HG03558 (cell line): ENCODE results near the gene NEGR1.

ENCODE experiments used
- ATAC-seq: cut with Tn5 transposase; IDR thresholded peaks from one replicate; pipeline ENCODE4 v1.9.1; 2021; ENCODE audit warnings: moderate number of reproducible peaks; ENCODE audit not compliant: unreplicated experiment; ENCODE audit errors: extremely low read depth

The NEGR1 gene

DNA sequence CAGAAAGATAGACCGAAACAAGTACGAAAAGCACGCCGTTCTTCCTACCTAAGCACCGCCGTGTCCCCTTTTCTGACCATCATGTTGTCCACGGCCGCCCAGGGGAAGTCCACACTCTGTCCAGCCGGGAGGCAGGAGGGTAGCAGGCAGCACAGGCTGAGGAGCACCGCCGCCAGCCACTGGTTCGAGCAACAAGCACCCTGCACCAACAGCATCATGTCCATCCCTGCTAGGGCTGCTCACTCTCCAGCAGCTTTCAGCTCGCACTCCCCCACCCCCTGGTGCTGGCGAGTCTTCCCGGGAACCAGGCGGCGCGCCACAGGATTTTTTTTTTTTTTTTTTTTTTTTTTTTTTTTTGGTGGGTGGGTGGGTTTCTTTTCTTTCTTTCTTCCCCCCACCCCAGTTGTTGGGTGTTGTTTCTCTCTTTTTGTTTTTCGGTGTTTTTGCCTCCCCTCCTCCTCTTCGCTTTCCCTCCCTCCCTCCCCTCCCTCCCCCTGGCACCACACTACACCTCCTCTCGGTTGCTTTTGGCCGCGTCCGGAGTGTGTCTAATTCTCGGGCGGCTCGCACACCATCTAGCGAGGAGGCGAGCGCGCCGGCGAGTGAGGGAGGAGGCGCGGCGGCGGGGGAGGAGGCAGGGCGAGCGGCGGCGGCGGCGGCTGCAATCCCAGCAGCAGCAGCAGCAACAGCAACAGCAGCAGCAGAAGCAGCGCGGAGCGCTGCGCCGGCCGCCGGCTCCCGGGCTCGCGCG, at the start of gene NEGR1:
NEGR1 (minus strand) TSS at position 269 of the 751 bp plus-strand sequence.
- no peak for ATAC-seq

DNA sequence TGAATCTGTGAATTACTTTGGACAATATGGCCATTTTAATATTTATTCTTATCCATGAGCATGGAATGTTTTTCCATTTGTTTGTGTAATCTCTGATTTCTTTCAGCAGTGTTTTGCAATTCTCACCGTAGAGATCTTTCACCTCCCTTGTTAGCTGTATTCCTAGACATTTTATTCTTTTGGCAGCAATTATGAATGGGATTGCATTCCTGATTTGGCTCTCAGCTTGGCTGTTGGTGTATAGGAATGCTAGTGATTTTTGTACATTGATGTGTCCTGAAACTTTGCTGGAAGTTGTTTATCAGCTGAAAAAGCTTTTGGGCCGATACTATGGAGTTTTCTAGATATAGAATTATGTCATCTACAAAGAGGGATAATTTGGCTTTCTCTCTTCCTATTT, 44.2 kb upstream of the NEGR1 start:
- ATAC-seq = no peak

DNA sequence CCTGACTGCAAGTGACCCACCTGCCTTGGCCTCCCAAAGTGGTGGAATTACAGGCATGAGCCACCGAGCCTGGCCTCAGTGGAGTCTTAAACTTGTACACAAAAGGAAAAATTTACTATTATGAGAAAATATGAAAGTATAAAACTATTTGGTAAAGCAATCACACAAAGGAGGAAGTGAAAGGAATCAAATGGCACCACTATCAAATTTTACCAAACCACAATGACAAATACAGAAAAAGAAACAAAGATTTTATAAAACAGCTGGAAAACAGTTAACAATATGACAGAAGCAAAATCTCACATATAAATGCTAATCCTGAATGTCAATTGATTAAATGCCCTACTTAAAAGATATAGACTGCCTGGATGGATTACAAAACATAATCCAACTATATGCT, 42.1 kb upstream of the NEGR1 start:
- no peak for ATAC-seq

DNA sequence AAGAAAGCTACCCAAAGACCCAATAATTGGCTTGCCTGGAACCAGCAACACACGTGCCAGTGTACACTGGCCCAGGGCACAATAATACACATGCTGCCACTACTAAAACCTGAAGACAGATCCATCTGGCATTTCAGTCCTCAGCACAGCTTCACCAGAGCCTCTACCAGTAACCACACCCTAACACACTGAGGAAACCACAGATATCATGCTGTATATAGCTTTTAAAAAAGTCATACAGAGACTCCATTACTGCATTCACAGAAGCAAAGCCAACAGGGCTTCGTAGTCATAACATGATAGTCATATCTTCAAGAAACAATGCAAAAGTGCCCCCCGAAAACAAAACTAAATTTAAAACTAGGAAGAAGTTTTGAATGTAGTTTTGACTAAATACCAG, 40.6 kb upstream of the NEGR1 start:
- ATAC-seq = no peak

DNA sequence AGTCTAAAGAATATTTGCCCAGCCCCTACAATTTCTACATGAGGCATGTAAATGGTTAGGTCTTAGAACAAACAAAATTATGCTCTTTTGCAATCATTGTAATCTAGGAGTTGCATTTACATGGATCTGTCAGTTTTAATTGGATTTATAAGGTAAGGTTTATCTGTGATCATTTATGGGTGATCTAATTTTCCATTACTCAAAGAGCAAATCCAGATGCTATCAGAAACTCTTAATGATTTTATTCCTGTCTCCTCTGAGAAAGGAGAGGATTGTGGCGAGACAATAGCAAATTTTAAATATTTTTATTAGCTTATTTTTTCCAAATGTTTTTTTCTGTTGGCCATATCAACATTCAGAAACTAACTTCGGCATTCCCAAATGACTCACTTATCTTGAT, 14.2 kb upstream of the NEGR1 start:
- ATAC-seq = no peak

DNA sequence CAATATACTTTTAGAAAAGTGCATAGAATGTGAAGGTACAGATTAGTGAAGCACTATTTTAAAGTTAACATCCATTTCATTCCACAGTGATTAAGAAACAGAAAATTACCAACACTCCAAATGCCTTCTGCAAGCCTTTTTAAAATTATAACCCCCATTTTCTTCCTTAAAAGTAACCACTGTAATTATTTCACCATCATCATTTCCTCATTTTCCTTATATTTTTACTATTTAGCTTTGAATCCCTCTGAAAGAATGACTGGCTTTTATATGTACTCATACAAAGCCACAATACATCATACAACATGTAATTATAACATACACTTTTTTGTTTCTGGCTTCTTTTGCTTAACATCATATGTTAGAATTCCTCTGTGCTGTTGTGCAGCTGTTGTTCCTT, 6.5 kb upstream of the NEGR1 start:
- ATAC-seq = no peak

DNA sequence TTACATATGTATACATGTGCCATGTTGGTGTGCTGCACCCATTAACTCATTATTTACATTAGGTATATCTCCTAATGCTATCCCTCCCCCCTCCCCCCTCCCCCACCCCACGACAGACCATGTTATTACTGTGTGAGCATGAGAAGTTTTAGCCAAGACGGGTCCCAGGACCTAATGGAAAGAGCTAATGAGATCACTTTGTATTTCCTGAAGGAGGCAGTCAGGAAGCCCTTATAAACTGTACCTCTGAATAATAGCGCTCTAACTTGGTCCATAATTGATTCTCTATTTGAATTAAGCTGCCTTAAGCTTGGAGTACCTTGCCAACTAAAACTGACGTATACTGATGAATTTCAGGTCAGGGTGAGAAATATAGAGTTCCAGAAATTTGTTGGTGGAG, 4.1 kb upstream of the NEGR1 start:
- ATAC-seq = no peak

DNA sequence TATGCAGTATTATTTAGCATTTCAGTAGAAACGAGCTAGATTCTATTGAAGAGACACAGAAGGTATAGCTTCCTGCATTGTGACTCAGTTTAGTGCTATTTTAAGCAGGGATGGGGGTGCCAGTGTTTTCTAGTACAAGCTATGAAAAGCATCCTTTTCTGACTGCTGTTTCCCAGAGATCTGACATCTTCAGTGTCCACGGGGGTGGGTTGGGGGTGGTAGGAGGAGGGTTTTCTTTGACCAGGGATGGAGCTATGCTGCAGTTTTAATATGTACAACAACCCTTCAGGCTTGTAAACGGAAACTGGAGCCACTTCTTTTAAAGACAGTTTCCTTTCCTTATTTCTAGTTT, 2.7 kb upstream of the NEGR1 start:
- no peak for ATAC-seq

DNA sequence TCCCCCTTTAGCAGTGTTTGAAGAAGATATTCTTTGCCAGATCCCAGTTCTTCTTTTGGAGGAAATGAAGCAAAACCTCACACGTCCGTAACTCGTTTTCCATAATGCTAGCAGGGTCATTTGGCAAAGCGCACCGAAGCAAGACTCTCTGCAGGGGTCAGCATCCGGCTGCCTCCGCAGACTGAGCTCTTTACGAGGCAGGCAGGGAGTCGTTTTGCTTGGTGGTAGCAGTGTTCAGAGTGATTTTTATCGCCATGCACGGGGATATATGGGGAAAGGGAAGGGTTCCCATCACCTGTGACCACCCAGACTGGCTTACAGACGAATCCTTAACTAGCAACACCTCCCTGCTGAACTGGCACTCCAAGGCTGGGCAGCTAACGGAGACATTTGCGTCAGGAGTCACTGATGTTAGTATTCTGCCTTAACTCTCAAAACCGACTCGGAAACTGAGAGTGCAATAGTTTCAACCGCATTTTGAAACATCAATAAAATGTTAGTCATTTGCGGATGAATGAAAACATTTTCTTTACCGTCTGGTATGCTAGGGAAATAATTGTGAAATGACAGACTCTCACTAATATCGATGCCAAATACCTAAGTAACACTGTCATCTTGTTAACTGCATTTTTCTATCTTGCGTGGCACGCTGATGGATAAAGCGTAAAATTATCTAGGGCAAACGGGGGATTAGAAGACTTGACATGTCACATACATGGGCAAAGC, 2.2 kb upstream of the NEGR1 start:
- peak; percentile 68 for ATAC-seq

DNA sequence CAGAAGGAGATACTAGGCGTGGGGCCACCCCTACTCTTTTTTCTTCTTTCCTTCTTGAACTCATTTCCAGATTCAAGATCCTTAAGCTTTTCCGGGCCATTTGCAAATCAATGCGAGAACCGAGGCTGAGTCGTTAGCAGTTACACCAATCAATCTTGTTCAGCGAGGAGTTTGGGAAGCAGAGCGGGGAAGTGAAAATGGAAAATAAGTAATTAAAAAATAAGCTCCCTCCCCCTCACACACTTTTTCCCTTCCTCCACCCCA, 1.7 kb upstream of the NEGR1 start:
- no peak for ATAC-seq

DNA sequence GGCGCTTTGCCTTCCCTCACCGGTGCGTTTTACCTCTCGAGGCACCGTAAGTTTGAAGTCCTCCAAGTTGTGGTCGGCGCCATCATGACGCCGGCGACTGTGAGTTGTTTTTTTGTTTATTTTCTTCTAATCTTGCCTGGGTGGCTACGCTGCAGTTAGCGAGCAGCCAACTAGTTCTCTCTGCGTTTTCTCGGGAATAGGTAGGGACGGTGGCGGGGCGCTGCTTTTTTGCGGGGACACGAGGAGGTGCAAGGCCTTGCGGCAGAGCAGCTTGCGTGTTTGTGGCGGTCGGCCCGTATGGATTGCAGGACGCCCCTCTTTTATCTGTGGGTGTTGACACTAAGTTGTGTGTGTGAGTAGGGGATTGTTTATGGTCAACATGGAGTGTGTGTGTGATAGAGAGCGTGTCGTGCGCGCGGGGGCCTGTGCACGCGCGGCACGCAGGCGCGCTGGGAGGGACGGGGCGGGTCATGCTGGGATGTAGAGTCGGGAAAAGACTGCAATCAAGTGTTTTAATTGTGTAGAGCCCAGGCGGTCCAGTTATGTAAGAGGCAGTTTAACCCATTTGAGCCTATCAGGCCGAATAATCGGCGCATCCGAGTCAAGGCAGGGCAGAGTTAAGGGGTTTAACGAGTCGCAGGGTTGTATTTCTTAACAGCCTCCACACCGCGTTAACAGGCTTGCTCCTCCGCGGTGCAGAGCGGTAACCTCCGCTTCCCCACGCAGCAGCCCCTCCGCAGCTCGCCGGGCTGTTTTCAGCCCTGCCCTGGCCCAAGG, 1.2 kb upstream of the NEGR1 start:
- ATAC-seq = no peak

DNA sequence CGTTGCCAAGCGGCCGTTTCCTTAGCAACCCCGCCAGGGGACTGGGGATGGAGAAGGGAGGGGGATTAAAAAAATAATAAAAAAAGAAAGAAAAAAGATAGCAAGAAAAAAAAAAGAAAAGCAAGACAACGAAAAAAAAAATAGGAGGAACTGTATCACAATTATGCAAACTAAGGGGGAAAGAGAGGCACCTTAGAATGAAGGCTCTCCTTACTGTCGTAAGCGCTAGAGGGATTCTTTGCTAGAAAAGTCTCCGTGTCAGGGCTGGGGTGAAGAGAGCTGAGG, 625 bp upstream of the NEGR1 start:
- ATAC-seq = no peak

DNA sequence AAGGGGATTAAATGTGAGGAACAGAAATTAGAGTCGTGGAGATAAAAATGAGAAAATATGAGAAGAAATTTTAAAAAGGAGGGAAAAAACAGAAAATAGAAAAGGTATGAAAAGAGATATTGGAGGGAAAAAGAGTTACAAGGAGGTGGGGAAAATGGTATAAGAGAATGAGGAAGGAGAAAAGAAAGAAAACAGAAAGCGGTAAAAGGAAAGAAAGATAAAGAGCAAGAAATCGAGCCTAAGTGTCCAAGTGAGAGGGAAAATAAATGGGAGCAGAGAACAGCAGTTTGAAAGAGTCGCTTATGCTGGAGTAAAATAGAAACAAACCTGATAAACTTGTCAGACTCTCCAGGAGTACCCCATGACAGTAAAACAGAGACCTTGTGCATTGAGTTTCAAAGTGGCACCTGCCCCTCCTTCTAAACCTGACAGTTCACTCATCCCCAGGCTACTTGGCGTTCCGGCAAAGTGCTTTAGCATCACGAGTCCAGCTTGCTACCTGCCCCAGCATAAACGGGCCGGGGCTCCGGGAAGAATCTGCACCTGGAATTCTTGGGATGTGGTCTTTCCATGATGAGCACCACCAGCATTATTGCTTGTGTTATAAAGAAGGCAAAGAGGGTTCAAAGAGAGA, 585 bp downstream of the NEGR1 start:
- no peak for ATAC-seq

DNA sequence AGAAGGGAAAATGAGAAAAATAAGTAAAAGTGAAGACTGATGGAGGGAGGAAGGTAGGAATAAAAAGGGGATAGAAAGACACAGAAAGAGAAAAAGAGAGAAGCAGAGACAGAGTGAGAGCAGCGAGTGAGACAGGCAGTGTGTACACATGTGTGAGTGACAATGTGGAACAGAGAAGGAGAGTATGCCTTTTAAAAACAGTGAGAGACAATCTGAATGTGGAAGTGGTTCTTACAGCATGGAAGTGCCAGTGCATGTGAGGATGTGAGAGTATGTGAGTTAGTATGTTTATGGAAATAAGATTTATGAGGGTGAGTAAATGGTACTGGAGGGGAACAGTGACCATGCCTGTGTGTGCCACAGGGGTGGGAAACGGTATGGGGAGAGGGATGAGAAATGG, 1.2 kb downstream of the NEGR1 start:
- ATAC-seq = no peak

DNA sequence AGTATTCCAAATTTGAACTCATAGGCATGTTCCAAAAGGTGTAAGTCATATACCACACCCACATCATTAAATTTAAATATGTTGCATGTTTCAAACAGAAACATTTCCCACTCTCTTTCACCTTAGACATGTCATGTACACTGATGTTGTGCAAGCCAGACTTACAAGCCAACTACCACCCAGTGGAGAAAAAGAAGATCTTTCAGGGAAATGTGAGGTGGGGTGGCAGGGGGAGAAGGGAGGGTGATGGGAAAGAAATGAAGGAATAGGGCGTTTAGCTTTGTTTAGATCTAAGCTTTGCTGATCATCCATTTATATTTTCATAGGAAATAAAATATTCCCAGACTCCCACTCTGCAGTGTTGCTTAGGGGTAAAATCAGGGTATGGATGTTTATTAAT, 1.6 kb downstream of the NEGR1 start:
- no peak for ATAC-seq

DNA sequence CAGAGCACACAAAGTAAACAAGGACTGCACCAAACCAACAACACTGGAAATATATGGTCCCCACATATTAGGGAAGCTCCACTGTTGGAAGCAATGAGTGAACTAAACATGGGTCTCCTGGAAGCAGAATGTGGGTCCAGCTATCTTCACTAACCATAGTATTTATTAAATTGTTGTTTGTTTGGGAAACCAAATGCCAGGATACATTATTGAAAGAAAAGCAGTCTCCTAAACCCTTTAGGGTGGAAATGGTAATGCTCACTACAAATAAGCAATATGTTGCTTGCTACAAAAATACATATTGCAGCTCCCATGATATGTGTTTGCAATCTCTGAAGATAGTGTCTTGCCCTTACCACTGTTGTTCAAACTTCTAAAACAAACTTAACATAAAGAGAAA, 2.2 kb downstream of the NEGR1 start:
- ATAC-seq = no peak

DNA sequence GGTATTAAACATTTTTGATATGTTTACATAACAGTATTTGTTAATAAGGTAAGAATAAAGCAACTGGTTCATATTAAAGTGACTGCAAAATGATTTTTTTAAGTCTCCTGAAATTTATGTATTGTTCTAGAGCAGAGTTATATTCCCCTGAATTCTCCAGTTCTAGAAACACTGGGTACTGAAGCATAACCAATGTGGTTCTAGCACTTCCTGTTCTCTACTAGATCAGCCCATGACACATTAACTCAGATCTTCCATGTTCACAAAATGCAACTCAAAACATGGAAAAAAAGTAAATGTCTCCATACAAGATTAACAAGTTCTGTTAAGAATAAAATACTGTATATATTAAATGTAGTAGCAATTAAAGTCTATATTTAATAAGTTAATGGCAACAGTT, 3.9 kb downstream of the NEGR1 start:
- ATAC-seq = no peak

DNA sequence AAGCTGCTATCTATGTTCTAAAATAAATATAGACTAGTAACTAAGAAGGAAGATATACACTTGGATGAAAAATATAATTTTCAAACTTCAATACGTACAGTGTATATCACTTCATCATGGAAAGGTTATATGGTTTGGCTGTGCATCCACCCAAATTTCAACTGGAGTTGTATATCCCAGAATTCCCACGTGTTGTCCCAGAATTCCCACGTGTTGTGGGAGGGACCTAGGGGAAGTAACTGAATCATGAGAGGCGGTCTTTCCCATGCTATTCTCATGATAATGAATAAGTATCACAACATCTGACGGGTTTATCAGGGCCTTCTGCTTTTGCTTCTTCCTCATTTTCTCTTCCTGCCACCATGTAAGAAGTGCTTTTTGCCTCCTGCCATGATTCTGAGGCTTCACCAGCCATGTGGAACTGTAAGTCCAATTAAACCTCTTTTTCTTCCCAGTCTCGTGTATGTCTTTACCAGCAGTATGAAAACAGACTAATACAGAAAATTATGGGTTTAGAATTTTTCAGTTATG, 10.7 kb downstream of the NEGR1 start:
- no peak for ATAC-seq

DNA sequence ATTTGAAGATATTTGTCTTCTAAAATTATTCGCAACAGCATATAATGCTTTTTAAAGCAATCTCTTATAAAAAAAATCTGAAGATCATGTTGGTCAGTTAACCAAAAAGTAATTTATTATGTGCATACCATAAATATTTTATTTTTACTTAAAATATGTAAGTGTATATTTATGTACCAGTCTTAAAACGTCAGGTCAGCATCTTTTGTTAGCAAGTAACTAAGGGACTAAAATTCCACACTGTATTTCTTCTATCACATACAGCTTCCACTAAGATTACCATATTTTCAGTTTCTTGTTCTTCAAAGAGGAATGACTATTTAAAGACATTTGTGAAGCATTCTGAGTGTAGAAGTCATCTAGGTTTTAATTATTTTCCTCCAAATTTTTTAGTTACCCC, 19.6 kb downstream of the NEGR1 start:
- ATAC-seq = no peak

DNA sequence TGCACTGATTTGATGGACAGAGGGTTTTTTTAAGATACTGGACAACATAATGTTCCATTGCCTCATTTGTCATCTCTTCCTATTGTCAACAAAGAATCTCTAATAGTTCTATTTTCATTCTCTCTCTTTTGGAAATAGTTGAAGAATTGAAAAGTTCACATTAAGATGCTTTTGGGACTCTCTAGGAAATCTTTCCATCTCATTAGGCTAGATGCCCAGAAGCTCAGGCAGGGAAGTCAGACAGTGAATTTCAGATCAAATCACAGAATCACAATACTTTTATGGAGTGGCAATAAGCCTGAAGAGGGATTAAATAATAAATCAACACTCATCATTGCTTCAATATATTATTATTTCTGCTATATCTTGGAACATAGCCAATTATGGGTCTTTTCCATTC, 29.2 kb downstream of the NEGR1 start:
- no peak for ATAC-seq

DNA sequence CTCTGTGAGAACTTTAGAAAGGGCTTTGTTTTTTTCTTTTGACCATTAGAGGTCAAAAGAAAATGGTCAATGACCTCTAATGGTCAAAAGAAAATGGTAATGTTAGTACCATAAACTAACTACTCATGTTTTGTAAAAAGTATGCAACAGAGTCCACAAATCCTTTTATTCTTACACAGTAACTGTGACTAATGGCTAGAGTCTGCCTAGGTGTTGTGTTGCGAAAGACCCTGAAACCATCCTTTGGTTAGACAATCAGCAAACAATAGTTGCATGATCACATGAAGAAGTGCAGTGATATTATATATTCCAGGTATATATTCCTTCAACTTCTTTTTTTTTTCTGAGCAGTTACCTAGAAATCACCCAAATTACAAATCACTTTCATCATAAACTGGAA, 40.9 kb downstream of the NEGR1 start:
- ATAC-seq = no peak
